Right cardiac atrium (tissue), 5 donors: ENCODE results near the gene CHST15. TPM values are rescaled to one million over a fixed set of nuclear protein-coding genes. Genes with fewer than 3 reads are reported as not detected.
A peak's percentile ranks its signal among the peaks of the same experiment; 100 is the strongest.

ENCODE experiments used
- ATAC-seq, 2 donors: fragments of 200-7000 bp; cut with Tn5 transposase; one replicate each; pipeline versions ENCODE4 v1.8.0 to v1.9.1; 2020; ENCODE audit warnings: moderate library complexity in 2 of 2, mild to moderate bottlenecking in 1 of 2
- DNase-seq, 3 donors: peaks; one replicate each; pipeline ENCODE4 v3.0.0-alpha.2; 2020
- H3K27ac ChIP-seq: one replicate; pipeline ENCODE4 v1.5.1; 2013; ENCODE audit warnings: mild to moderate bottlenecking, low read length, control low read depth, moderate library complexity
- H3K27me3 ChIP-seq: one replicate; pipeline ENCODE4 v1.6.1; 2013; ENCODE audit not compliant: control insufficient read depth, insufficient read depth
- H3K4me1 ChIP-seq: one replicate; pipeline ENCODE4 v1.6.1; 2013; ENCODE audit warnings: low read length; ENCODE audit not compliant: control insufficient read depth, insufficient read depth
- H3K4me3 ChIP-seq: one replicate; pipeline ENCODE4 v1.5.1; 2013; ENCODE audit warnings: low read length, control low read depth
- H3K9me3 ChIP-seq: one replicate; pipeline ENCODE4 v1.6.1; 2013; ENCODE audit warnings: low read length; ENCODE audit not compliant: control insufficient read depth
- WGBS: extraction: QIAGEN DNeasy Blood & Tissue Kit; methylation state at CpG from one replicate; pipeline ENCODE4 v1.1.7; 2013; 5-methylcytosine and 5-hydroxymethylcytosine counted together
- intact Hi-C, 4 donors: fragments of 100-400 bp; cut with DNase I; formaldehyde crosslinking; loops; one replicate each; pipeline versions ENCODE4 v1.11.0 to v1.14.0; 2022 to 2023
- polyA plus RNA-seq: library from polyadenylated mRNA; stranded (reverse); fragments of 200-250 nt; gene quantifications from one replicate; pipeline ENCODE4 v1.2.3, GENCODE V29; 2013
- total RNA-seq, 4 donors: library from RNA; stranded (reverse); fragmentation: NEBNext Ultra II Directional; extraction: Animal tissue kit (Norgen Biotek cat#: 25700); gene quantifications; one replicate each; pipeline ENCODE4 v1.2.1, GENCODE V29; 2021
- donor health status: healthy with polysubstance abuse.
- donor health status: DM: no; HTN: yes; CAD: no.
- donor health status: DM: no; HTN: no; CAD: no.
- donor health status: DM: no; HTN: yes; CAD: no; lungs with severe emphysema.
- donor health status: DM: yes; HTN: yes; CAD: no.

Gene CHST15
- total and polyA plus RNA-seq, 5 donors = 2.2 to 11.9 (median 8.2) TPM

DNA sequence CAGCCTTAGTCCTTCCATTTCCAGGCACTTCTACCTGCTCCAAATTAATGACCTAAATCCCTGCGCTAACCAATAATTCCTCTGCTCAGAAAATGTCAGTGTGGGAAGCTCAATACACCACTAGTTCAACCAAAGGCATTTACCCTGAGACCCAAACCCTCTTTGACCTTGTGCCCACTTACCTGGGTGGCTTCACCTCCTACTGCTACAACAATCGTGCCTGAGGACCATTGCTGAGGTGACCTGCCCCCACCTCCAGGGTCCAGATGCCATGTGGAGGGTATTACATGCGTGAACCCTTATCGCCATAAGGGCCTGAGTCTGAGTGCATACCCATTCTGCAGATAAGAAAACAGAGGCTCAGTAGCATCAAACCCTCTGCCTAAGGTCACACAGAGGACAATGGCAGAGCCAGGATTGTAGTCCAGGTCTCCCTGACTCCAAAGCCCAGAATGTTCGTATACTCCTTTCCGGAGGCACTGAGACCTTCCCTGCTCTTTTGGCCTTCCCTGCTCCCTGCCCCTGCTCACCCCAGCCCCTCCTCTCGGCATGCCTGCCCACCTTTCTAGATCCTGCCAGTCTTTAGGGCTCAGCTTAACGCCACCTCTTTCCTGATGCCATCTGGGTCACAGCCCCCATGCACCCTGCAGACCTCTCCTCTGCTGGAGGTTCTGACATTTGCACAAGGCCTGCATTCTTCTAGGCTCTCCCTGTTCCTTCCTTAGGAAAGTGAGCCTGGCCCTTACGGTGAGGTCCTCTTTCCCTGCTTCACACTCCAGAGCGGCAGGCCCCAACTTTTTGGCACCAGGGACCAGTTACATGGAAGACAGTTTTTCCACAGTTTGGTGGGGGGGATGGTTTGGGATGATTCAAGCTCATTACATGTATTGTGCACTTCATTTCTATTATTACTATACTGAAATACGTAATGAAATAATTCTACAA lies 94.9 kb downstream of the CHST15 start:
- 90% methylated on average over 11 of the region's 11 CpGs for WGBS
- H3K9me3 ChIP-seq = no peaks in the 10 kb centered on the region
- ATAC-seq (no peak), DNase-seq (no peak)
- no peaks in the 10 kb centered on the region for H3K27me3 ChIP-seq
- intact Hi-C loops = loop anchor here in 1 of 4 donors (5.0 kb wide), 1 partner anchor 269 kb away; no protein-coding TSS in a partner anchor
- H3K27ac ChIP-seq = no peak overlapping the region
- H3K4me1 ChIP-seq = no peaks in the 10 kb centered on the region
- no peak overlapping the region for H3K4me3 ChIP-seq

- peak in 1 of 3 donors; percentile 66 for DNase-seq
Observed at GRCh38 chr10:123997486-123998196, 95.8 kb downstream of the CHST15 start.

GRCh38 chr10:123997013-123997412 lies 96.4 kb downstream of the CHST15 start:
- Histone ChIP-seq H3K4me3 (no peak overlapping the region), H3K9me3 (no peaks in the 10 kb centered on the region), H3K27me3 (no peaks in the 10 kb centered on the region), H3K4me1 (no peaks in the 10 kb centered on the region), H3K27ac (no peak overlapping the region)
- DNase-seq = no peak
- 86% methylated on average over 6 of the region's 6 CpGs for WGBS
- intact Hi-C loops = loop anchor here in 1 of 4 donors (5.0 kb wide), 1 partner anchor 270 kb away; no protein-coding TSS in a partner anchor
- no peak for ATAC-seq

More at GRCh38 chr10:123997486-123998196, 95.8 kb downstream of the CHST15 start:
- 61% methylated on average over 7 of the region's 7 CpGs for WGBS
- Histone ChIP-seq H3K4me3 (no peak overlapping the region), H3K4me1 (no peaks in the 10 kb centered on the region), H3K27me3 (no peaks in the 10 kb centered on the region), H3K9me3 (no peaks in the 10 kb centered on the region), H3K27ac (no peak overlapping the region)
- intact Hi-C loops = loop anchor here in 1 of 4 donors (5.0 kb wide), 1 partner anchor 270 kb away; no protein-coding TSS in a partner anchor
- peak; percentile 34 to 38 for ATAC-seq

- Histone ChIP-seq H3K4me3 (no peak overlapping the region), H3K27ac (no peak overlapping the region), H3K27me3 (no peaks in the 10 kb centered on the region), H3K4me1 (no peaks in the 10 kb centered on the region), H3K9me3 (no peaks in the 10 kb centered on the region)
- intact Hi-C loops = loop anchor here in 1 of 4 donors (5.0 kb wide), 1 partner anchor 271 kb away; no protein-coding TSS in a partner anchor
- ATAC-seq (no peak), DNase-seq (no peak)
- 81% methylated on average over 7 of the region's 7 CpGs for WGBS
Observed at GRCh38 chr10:123996302-123996701, 97.1 kb downstream of the CHST15 start.

DNA sequence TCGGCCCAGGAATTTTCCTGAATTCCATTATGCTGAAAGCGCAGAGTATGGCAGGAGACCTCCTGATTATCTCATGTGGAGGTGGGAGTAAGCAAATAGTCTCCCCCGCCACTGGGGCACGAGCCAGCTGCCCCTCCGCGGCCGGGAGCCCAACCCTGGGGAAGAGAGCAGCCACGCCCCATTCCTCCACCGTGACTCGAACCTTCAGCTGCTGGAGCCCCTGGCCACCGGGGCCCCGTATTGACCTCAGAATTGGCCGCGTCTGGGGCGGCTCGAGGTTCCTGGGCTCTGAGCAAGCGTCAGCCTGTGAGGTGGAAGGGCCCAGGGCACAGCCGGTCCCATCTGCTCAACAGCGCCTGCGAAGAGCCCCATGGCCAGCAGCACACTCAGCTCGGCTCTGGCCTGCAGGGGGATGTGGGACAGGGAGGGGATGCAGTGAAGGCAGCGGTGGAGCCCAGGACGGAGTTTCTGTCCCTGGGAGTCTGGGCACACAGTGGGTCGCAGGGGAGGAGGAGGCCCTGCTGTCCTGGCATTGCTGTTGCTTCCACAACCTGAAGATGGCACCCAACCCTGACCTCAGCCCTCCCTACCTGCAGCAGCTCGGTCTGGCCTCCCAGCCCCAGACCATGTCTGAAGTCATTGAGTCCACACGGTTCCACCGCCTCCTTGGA lies 97.8 kb downstream of the CHST15 start:
- ATAC-seq (peak; percentile 49 to 61), DNase-seq (peak; percentile 50 to 75 (median 71))
- 9% methylated on average over 27 of the region's 27 CpGs for WGBS
- H3K27ac ChIP-seq = no peak overlapping the region
- no peaks in the 10 kb centered on the region for H3K4me1 ChIP-seq
- H3K27me3 ChIP-seq = no peaks in the 10 kb centered on the region
- peak overlapping the region; percentile 2 for H3K4me3 ChIP-seq
- H3K9me3 ChIP-seq = no peaks in the 10 kb centered on the region
- intact Hi-C loops = loop anchor here (2.0 to 5.0 kb wide), 3 partner anchors 272 to 397 kb away; no protein-coding TSS in a partner anchor

GRCh38 chr10:123995082-123995460 lies 98.3 kb downstream of the CHST15 start:
- intact Hi-C loops = loop anchor here (2.0 to 5.0 kb wide), 3 partner anchors 272 to 398 kb away; no protein-coding TSS in a partner anchor
- Histone ChIP-seq H3K4me3 (peak overlapping the region; percentile 2), H3K9me3 (no peaks in the 10 kb centered on the region), H3K27me3 (no peaks in the 10 kb centered on the region), H3K27ac (no peak overlapping the region), H3K4me1 (no peaks in the 10 kb centered on the region)
- ATAC-seq = peak; percentile 12 to 16
- 19% methylated on average over 11 of the region's 11 CpGs for WGBS
- no peak for DNase-seq

DNA sequence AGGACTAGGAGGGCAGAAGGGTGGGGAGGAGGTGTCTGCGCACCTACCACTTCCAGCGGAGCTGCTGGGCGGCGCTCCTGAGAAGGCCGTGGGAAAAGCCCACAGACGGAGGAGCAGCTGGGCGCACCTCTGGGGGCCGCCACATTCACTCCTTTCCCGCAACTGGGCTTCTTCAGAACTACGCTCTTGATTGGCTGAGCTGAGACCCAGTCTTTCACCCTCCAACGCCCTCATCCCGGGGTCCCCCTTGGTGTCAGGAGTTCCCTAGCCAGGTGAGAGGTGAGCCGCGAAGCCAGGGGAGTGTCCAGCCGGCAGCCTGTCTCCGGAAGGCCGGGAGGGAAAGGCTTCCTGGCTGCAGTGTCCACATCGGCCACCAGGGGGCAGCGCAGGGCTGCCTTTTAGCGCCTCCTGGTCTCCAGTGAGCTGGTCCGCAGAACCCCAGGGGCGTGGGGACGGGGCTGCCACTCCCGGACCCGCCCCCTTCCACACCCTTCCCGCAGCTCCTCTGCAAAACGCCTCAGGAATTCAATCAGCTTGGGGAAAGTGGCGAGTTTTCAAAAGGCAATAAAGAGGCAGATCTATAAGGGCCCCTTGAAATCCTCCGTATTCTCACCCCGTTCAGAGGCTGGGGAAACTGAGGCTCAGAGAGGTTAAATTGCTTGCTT lies 98.8 kb downstream of the CHST15 start:
- Histone ChIP-seq H3K9me3 (no peaks in the 10 kb centered on the region), H3K4me1 (no peaks in the 10 kb centered on the region), H3K27ac (no peak overlapping the region), H3K4me3 (no peak overlapping the region), H3K27me3 (no peaks in the 10 kb centered on the region)
- 5% methylated on average over 30 of the region's 30 CpGs for WGBS
- intact Hi-C loops = loop anchor here (2.0 to 5.0 kb wide), 3 partner anchors 273 to 398 kb away; no protein-coding TSS in a partner anchor
- peak; percentile 84 to 91 for ATAC-seq
- peak; percentile 88 to 95 (median 95) for DNase-seq

GRCh38 chr10:123993534-123994416 lies 99.6 kb downstream of the CHST15 start:
- ATAC-seq (no peak), DNase-seq (no peak)
- WGBS = 47% methylated on average over 17 of the region's 17 CpGs
- H3K4me1 ChIP-seq = no peaks in the 10 kb centered on the region
- intact Hi-C loops = loop anchor here (2.0 kb wide), 2 partner anchors 395 to 399 kb away; no protein-coding TSS in a partner anchor
- H3K4me3 ChIP-seq = no peak overlapping the region
- no peaks in the 10 kb centered on the region for H3K27me3 ChIP-seq
- H3K9me3 ChIP-seq = no peaks in the 10 kb centered on the region
- H3K27ac ChIP-seq = no peak overlapping the region

- H3K9me3 ChIP-seq = no peaks in the 10 kb centered on the region
- intact Hi-C loops = no loop called here
- DNase-seq (no peak), ATAC-seq (no peak)
- no peak overlapping the region for H3K27ac ChIP-seq
- WGBS = 14% methylated on average over 92 of the region's 92 CpGs
- H3K27me3 ChIP-seq = no peaks in the 10 kb centered on the region
- no peaks in the 10 kb centered on the region for H3K4me1 ChIP-seq
- H3K4me3 ChIP-seq = peak overlapping the region; percentile 12
Observed at GRCh38 chr10:123991611-123992570, 101.5 kb downstream of the CHST15 start.
